GM19240 (cell line): Measurements from ENCODE around the gene ELOB.

Source experiments
- DNase-seq: peaks from one replicate; pipeline ENCODE4 v3.0.0; 2011; ENCODE audit warnings: low spot score; ENCODE audit not compliant: insufficient read length

The ELOB gene

GRCh38 chr16:2810651-2811050 lies 33.6 kb upstream of the ELOB start:
- no peak for DNase-seq

- no peak for DNase-seq
Observed at GRCh38 chr16:2809149-2809760, 32.2 kb upstream of the ELOB start.

GRCh38 chr16:2808181-2808580 lies 31.1 kb upstream of the ELOB start:
- no peak for DNase-seq

GRCh38 chr16:2806286-2806685 lies 29.2 kb upstream of the ELOB start:
- DNase-seq = no peak

GRCh38 chr16:2804728-2805127 lies 27.6 kb upstream of the ELOB start:
- DNase-seq = no peak

- DNase-seq = no peak
Observed at GRCh38 chr16:2803545-2804195, 26.6 kb upstream of the ELOB start.

- no peak for DNase-seq
Observed at GRCh38 chr16:2799859-2800226, 22.8 kb upstream of the ELOB start.

GRCh38 chr16:2799205-2799858 lies 22.3 kb upstream of the ELOB start:
- DNase-seq = no peak

GRCh38 chr16:2798723-2799204 lies 21.7 kb upstream of the ELOB start:
- no peak for DNase-seq

- no peak for DNase-seq
Observed at GRCh38 chr16:2795395-2796143, 18.5 kb upstream of the ELOB start.

- DNase-seq = no peak
Observed at GRCh38 chr16:2792940-2793339, 15.9 kb upstream of the ELOB start.

GRCh38 chr16:2791174-2791573 lies 14.1 kb upstream of the ELOB start:
- DNase-seq = no peak

- no peak for DNase-seq
Observed at GRCh38 chr16:2790631-2791030, 13.6 kb upstream of the ELOB start.

- DNase-seq = no peak
Observed at GRCh38 chr16:2787961-2788360, 10.9 kb upstream of the ELOB start.

- DNase-seq = no peak
Observed at GRCh38 chr16:2787406-2787805, 10.3 kb upstream of the ELOB start, which contains the start of gene PRSS33. PRSS33 (minus strand) TSS chr16:2787560; CDS start chr16:2786547, 1,013 bp downstream.

- DNase-seq = no peak
Observed at GRCh38 chr16:2786826-2787151, 9.7 kb upstream of the ELOB start.

GRCh38 chr16:2786061-2786825 lies 9.2 kb upstream of the ELOB start:
- DNase-seq = no peak

- DNase-seq = no peak
Observed at GRCh38 chr16:2785101-2785991, 8.3 kb upstream of the ELOB start.

GRCh38 chr16:2784358-2785100 lies 7.4 kb upstream of the ELOB start:
- DNase-seq = no peak
